HG02981 (cell line): ENCODE results near the gene ZNF791.
A peak's percentile ranks its signal among the peaks of the same experiment; 100 is the strongest.
"Not testable (repeated sequence)": the region's sequence is repeated elsewhere in the genome, so short reads cannot be mapped to it uniquely, and the experiment has no call there.

Source experiments
- ATAC-seq: cut with Tn5 transposase; IDR thresholded peaks from one replicate; pipeline ENCODE4 v1.9.1; 2021; ENCODE audit warnings: mild to moderate bottlenecking, moderate library complexity; ENCODE audit not compliant: unreplicated experiment

The ZNF791 gene

GRCh38 chr19:12628040-12629022, 17.6 kb downstream of the ZNF791 start:
- ATAC-seq: no peak

DNA sequence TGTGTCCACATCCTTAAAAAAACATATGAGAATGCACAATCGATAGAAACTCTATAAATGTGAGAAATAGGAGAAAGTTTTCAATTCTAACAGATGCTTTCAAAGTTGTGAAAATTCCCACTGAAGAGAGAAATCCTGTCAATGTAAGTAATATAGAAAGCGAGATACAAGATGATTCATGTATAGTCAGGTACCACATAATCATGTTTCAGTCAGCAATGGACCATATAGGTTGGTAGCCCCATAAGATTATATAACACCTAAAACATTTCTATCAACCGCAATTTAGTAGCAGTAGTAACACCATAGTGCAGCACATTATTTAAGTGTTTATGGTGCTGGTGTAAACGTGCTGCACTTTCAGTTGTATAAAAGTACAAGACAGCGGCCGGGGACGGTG, 18.5 kb downstream of the ZNF791 start:
- no peak for ATAC-seq

- ATAC-seq: no peak
Observed at GRCh38 chr19:12636631-12637030, 25.9 kb downstream of the ZNF791 start.

DNA sequence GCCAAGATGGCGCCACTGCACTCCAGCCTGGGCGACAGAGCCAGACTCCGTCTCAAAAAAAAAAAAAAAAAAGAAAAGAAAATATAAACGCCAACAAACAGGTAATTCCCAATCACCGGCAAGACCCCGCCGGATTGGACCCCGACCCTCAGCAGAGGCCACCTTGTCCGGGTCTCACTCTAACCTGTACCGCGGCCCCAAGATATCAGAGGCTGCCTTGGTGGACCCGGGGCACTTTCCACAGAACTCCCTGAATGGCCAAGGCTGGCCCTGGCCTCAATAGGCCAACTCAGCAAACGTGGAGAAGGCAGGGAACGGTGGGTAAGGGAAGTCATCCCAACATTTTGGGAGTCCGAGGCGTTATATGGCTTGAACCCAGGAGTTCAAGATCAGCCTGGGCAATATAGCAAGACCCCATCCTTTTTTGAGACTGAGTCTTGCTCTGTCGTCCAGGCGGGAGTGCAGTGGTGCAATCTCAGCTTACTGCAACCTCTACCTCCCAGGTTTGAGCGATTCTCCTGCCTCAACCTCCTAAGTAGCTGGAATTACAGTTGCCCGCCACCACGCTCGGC, 28.0 kb downstream of the ZNF791 start:
- no peak for ATAC-seq

DNA sequence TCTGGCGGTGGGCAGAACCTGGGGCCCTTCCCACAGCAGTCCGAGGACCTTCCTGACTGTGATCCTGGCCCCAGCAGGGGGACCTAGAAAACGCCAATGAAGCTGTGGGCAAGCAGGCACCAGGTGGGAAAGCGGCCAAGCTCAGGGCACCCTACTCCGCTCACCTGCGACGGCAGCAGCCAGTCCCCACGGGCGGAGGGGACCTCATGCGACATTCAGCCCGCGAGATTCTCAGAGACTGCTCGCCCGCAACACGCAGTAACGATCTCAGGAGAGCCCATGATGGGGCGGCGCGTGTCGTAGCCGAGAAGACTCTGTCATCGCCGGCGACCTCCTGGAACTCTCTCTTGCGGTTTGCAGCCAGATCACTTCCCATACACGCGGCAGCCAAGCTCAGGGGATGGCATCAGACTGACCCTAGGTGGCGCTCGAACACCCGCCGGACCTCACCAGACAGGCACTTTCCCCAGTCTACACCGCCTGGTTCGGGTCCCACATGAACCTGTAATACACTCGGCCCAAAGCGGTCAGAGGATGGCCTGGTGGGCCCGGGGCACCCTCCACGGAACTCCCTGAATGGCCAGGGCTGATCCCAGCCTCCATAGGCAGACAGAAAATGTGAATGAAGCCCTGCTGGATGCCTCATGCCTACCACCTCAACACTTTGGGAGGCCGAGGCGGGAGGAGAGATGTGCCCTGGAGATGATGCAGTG, 29.3 kb downstream of the ZNF791 start:
- peak; percentile 72 for ATAC-seq

DNA sequence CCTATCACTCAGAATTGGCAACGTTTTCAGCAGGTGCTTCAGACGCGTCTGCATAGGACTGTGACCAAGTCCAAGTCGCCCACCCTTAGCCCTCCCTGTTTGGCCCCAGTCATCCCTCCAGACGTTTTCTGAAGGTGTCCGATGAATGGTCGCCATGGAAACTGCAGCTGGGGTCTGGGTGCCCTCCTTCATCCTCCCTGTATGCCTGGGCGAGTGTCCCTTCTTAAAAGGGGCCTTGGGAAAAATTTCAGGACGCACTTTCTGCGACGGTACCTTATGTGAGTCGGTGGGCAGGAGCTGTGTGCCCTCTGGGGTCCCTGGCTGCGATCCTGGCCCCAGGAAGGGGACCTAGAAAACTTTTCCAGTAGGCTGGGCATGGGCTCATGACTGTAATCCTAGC, 30.7 kb downstream of the ZNF791 start:
- no peak for ATAC-seq

DNA sequence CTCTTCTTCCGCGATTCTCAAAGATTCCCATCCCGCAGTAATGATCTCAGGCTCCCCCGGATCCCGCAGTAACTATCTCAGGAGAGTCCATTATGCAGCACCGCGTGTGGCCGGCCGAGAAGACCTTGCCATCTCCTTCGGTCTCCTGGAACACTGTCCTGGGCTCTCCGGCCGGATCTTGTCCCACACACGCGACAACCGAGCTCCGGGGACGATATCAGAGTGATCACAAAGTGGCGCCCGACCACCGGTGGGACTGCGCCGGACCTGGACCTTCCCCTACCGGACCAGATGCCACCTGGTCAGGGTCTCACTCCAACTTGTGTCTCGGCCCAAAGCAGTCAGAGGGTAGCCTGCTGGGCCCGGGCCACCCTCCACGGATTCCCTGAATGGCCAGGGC, 31.8 kb downstream of the ZNF791 start:
- ATAC-seq: no peak

GRCh38 chr19:12643716-12644115, 33.0 kb downstream of the ZNF791 start:
- ATAC-seq: not testable (repeated sequence)

DNA sequence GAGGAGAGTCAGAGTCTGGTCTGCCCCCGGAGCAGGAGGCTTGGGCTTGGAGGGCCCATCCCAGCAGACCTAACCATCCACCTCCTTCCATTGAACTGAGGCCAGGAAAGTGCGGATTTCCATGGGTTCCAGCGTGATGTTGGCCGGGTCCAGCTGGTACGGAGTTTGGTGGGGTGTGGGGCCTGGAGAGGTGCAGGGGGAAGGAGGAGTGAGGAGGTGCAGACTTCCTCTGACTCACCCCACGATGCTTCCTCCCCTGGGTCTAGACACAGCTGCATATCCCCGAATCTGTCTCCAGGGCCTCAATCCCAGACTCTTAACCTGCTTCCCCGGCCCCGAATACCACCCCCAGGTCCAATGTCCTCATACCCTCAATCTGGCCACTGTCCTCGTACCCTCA, 35.8 kb downstream of the ZNF791 start:
- no peak for ATAC-seq

GRCh38 chr19:12647047-12647446, 36.3 kb downstream of the ZNF791 start:
- no peak for ATAC-seq

GRCh38 chr19:12647490-12648071, 36.9 kb downstream of the ZNF791 start:
- ATAC-seq: no peak

GRCh38 chr19:12648088-12648487, 37.4 kb downstream of the ZNF791 start:
- no peak for ATAC-seq

DNA sequence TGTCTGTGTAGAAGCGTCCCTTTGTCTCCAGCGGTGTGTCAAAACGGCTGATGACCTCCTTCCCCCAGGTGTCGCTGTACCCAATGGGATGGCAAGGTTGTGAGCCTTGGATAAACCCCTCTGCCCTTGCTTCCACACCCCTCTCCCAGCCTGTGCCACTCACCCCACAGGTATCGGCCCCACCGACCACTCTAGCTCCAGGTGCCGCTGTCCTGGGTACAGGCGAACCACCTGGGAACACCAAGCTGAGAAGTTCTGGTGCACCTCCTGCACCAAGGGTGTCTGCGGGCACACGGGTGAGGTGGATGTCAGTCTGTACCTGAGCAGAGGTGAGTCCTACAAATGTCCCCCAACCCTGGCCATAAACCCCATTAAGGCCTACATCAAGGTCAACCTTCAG, 39.2 kb downstream of the ZNF791 start:
- ATAC-seq: no peak

GRCh38 chr19:12652219-12652618, 41.5 kb downstream of the ZNF791 start:
- no peak for ATAC-seq

- no peak for ATAC-seq
Observed at GRCh38 chr19:12655546-12655945, 44.8 kb downstream of the ZNF791 start.

DNA sequence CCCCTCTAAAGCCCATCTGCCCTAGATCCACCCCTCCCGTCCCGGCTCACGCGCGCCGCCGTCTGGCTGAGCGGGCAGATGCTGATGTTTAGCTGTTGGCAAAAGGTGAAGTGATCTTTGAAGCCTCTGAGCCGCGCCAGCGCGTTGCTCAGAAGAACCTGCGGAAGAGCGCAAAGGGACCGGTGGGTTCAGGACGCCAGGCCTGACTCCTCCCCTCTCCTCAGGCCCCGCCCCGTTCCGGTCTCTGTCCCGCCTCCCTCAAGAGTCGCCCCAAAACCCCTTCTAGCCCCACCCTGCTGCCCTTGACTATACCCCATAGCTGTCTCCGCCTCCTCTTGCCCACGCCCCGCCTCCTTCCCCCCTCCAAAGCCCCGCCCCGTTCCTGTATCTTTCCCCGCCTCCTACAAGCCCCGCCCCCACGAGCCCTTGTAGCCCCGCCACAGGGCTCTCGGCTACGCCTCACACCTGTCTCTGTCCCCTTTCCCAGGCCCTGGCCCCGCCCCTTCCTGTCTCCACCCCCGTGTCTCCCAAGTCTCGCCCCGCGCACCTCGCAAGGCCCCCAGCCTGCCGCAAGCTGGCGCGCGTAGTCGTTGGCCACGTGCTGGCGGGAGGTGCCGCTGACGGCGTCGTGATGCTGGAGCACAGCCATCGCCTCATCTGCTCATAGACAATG, 46.3 kb downstream of the ZNF791 start:
- ATAC-seq: no peak

- no peak for ATAC-seq
Observed at GRCh38 chr19:12657966-12658365, 47.2 kb downstream of the ZNF791 start.

GRCh38 chr19:12660980-12661379, 50.3 kb downstream of the ZNF791 start:
- ATAC-seq: no peak

GRCh38 chr19:12664406-12665280, 53.9 kb downstream of the ZNF791 start:
- no peak for ATAC-seq

DNA sequence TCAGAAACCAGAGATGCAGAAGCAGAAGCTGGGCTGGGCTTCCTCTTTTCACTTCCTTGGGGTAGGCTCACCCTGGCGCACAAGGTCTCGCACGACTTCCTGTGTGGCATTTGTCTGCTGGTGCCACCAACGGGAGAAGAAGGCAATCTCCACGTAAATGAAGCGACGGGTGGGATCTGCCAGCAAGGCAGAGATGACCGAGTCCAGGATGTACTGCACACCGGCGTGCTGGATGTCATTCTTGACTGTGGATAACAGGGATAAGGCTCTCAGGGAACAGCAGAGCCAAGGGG, 54.5 kb downstream of the ZNF791 start:
- ATAC-seq: no peak
